HepG2 (cell line): Measurements from ENCODE around the gene P3H4. TPM values are rescaled to one million over a fixed set of nuclear protein-coding genes. Genes with fewer than 3 reads are reported as not detected.

ENCODE experiments used
- ATF6 ChIP-seq: sonication (generic); formaldehyde crosslinking; conservative IDR thresholded peaks from 2 replicates; pipeline ENCODE4 v1.4.0; 2020; ENCODE audit warnings: missing genetic modification reagents
- CBX5 ChIP-seq: sonication (generic); formaldehyde crosslinking; IDR thresholded peaks from 2 replicates; pipeline ENCODE4 v1.4.0; 2020; ENCODE audit warnings: missing genetic modification reagents, borderline replicate concordance
- CHD4 ChIP-seq: fragments of 200-600 bp; sonication (generic); IDR thresholded peaks from 2 replicates; pipeline ENCODE4 v1.7.0; 2017; ENCODE audit warnings: mild to moderate bottlenecking, low read length, borderline replicate concordance
- GLI4 ChIP-seq: sonication (generic); formaldehyde crosslinking; IDR thresholded peaks from 2 replicates; pipeline ENCODE4 v1.5.1; 2020; ENCODE audit warnings: missing genetic modification reagents, mild to moderate bottlenecking, moderate library complexity, borderline replicate concordance
- HNRNPUL1 ChIP-seq: fragments of 200-400 bp; formaldehyde crosslinking; IDR thresholded peaks from 2 replicates; pipeline ENCODE4 v1.6.1; 2017; ENCODE audit warnings: low read depth, mild to moderate bottlenecking, low read length, moderate library complexity
- IRF9 ChIP-seq: sonication (generic); formaldehyde crosslinking; IDR thresholded peaks from 2 replicates; pipeline ENCODE4 v1.8.0; 2022; ENCODE audit warnings: missing genetic modification reagents, mild to moderate bottlenecking, borderline replicate concordance
- KDM5B ChIP-seq: sonication (generic); formaldehyde crosslinking; IDR thresholded peaks from 2 replicates; pipeline ENCODE4 v1.4.0; 2020; ENCODE audit warnings: missing genetic modification reagents, mild to moderate bottlenecking, borderline replicate concordance
- NFE2L2 ChIP-seq: fragments of 150-350 bp; IDR thresholded peaks from 2 replicates; pipeline ENCODE4 v1.6.1; 2014; ENCODE audit warnings: low read length
- NR2F2 ChIP-seq: IDR thresholded peaks from 2 replicates; pipeline ENCODE4 v1.6.1; 2012; ENCODE audit warnings: low read depth, inconsistent platforms, borderline replicate concordance
- PRMT3 ChIP-seq: sonication (generic); formaldehyde crosslinking; IDR thresholded peaks from 2 replicates; pipeline ENCODE4 v1.8.1; 2022; ENCODE audit warnings: low read depth, mild to moderate bottlenecking, moderate library complexity, missing genetic modification reagents, borderline replicate concordance
- SIX4 ChIP-seq: sonication (generic); formaldehyde crosslinking; IDR thresholded peaks from 2 replicates; pipeline ENCODE4 v1.4.0; 2020; ENCODE audit warnings: missing genetic modification reagents
- SNRNP70 ChIP-seq: fragments of 200-400 bp; formaldehyde crosslinking; IDR thresholded peaks from 2 replicates; pipeline ENCODE4 v1.6.1; 2017; ENCODE audit warnings: mild to moderate bottlenecking, low read depth, low read length, moderate library complexity
- SRY ChIP-seq: sonication (generic); formaldehyde crosslinking; IDR thresholded peaks from 2 replicates; pipeline ENCODE4 v1.8.0; 2022; ENCODE audit warnings: mild to moderate bottlenecking, missing genetic modification reagents
- TBL1XR1 ChIP-seq: fragments of 150-350 bp; IDR thresholded peaks from 2 replicates; pipeline ENCODE4 v1.6.1; 2014; ENCODE audit warnings: borderline replicate concordance, low read length; ENCODE audit not compliant: partially characterized antibody
- ZBTB20 ChIP-seq: sonication (generic); formaldehyde crosslinking; IDR thresholded peaks from 2 replicates; pipeline ENCODE4 v1.8.1; 2023; ENCODE audit warnings: missing genetic modification reagents, low read depth, mild to moderate bottlenecking, borderline replicate concordance
- ZNF101 ChIP-seq: sonication (generic); formaldehyde crosslinking; IDR thresholded peaks from 2 replicates; pipeline ENCODE4 v1.4.0; 2020; ENCODE audit warnings: mild to moderate bottlenecking, low read depth, missing genetic modification reagents, borderline replicate concordance
- ZNF253 ChIP-seq: sonication (generic); formaldehyde crosslinking; IDR thresholded peaks from 2 replicates; pipeline ENCODE4 v1.8.0; 2022; ENCODE audit warnings: mild to moderate bottlenecking, missing genetic modification reagents, borderline replicate concordance
- ZNF468 ChIP-seq: sonication (generic); formaldehyde crosslinking; IDR thresholded peaks from 2 replicates; pipeline ENCODE4 v1.8.0; 2022; ENCODE audit warnings: mild to moderate bottlenecking, moderate library complexity, missing genetic modification reagents
- ZNF660 ChIP-seq: sonication (generic); formaldehyde crosslinking; IDR thresholded peaks from 2 replicates; pipeline ENCODE4 v1.5.1; 2020; ENCODE audit warnings: mild to moderate bottlenecking, low read depth, missing genetic modification reagents, borderline replicate concordance
- ZNF761 ChIP-seq: sonication (generic); formaldehyde crosslinking; conservative IDR thresholded peaks from 2 replicates; pipeline ENCODE4 v1.4.0; 2020; ENCODE audit warnings: mild to moderate bottlenecking, missing genetic modification reagents
- ZNF772 ChIP-seq: sonication (generic); formaldehyde crosslinking; IDR thresholded peaks from 2 replicates; pipeline ENCODE4 v1.5.0; 2020; ENCODE audit warnings: mild to moderate bottlenecking, missing genetic modification reagents
- ZNF773 ChIP-seq: sonication (generic); formaldehyde crosslinking; IDR thresholded peaks from 2 replicates; pipeline ENCODE4 v1.4.0; 2020; ENCODE audit warnings: missing genetic modification reagents, borderline replicate concordance
- ZNF790 ChIP-seq: sonication (generic); formaldehyde crosslinking; IDR thresholded peaks from 2 replicates; pipeline ENCODE4 v1.8.0; 2022; ENCODE audit warnings: missing genetic modification reagents, mild to moderate bottlenecking, borderline replicate concordance
- polyA plus RNA-seq, 8 experiments: library from polyadenylated mRNA; depleted of rRNA in 3 of 8; stranded (reverse) in 7 of 8; unstranded in 1 of 8; fragments of >200 nt; fragmentation: Illumina TruSeq in 4 of 8; extraction: Trizol in 4 of 8; gene quantifications; 2 replicates each; pipeline versions ENCODE4 v1.2.1 to v1.2.3, GENCODE V29; 2011 to 2016; ENCODE audit warnings: low read depth in 4 of 8, missing spikeins in 1 of 8, mixed read lengths in 1 of 8; ENCODE audit not compliant: insufficient read depth in 1 of 8
- total RNA-seq, 5 experiments: library from RNA; depleted of rRNA; stranded (reverse); fragments of >200 nt; fragmentation: Illumina TruSeq; extraction: Trizol; gene quantifications; 2 replicates each; pipeline ENCODE4 v1.2.3, GENCODE V29; 2016; ENCODE audit warnings: low read depth in 1 of 5
- TF ChIP-seq, protein P1 (sequence below): sonication (generic); formaldehyde crosslinking; IDR thresholded peaks from 2 replicates; pipeline ENCODE4 v1.4.0; 2020; ENCODE audit warnings: low read depth, mild to moderate bottlenecking, missing genetic modification reagents

Gene P3H4
- total and polyA plus RNA-seq, 2 of the 13 experiments (the other 11 are each of a cell fraction or from before 2014, with no cell fraction given) = 37.1 to 50.6 TPM

DNA sequence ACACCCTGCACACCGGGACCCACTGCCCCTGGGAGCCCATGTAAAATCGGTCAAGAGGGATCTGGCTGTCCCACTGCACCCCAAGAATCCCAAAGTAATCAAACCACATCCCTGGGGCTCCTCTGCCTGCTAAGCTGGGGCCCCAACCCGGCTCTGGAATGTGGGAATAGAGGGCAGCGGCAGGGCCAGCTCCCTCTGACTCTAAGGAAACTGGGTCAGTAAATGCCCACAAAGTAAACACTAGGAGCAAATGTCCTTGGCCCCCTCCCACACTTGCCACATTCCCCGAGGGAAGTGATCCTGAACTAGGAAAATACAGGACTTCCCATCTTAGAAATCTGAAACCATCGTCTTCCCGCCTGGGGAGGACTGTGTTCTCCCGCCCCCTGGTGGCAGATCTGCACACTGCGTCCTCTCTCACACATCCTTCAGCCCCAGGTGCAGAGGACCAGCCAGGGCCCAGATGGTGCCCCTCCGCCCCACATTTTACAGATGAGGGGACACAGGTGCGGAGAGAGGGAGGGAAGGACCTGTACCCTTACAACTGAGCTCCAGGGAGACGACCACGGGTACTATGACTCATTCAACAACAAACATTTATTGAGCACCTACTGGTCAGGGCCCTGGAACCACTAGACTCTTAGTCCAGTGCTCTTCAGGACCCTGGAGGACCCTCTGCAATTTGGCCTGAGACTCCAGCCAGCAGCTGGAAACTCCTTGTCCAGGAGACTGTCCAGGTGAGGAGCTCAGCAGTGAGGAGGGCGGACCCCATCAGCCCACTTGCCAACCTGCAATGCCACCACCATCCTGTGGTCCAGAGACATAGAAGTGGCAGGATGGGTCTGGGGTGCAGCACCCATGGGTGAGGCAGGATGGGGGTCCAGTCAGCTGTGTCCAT is 10.1 kb downstream of the P3H4 start (continued):
- TF ChIP-seq SIX4 (CRISPR knock-in tag) = peak; percentile 96
- TF ChIP-seq ZNF772 (CRISPR knock-in tag) = 0 out of 2 replicates have a peak, but pooled peaks have one; percentile 14
- no peak for TF ChIP-seq ZNF790
- TF ChIP-seq ZNF101 (CRISPR knock-in tag) = no peak
- no peak for TF ChIP-seq ZNF773 (CRISPR knock-in tag)
- TF ChIP-seq HNRNPUL1 = no peak
- TF ChIP-seq NFE2L2 = 0 out of 2 replicates have a peak, but pooled peaks have one; percentile 10
- no peak for TF ChIP-seq ZNF253
- no peak for TF ChIP-seq CHD4
- peak; percentile 75; the same call in 1 of the 2 replicates for TF ChIP-seq KDM5B (CRISPR knock-in tag)
- TF ChIP-seq TBL1XR1 = no peak
- no peak for TF ChIP-seq ZNF660
- no peak for TF ChIP-seq ZNF468
- TF ChIP-seq ATF6 (CRISPR knock-in tag) = no peak
- TF ChIP-seq IRF9 (CRISPR knock-in tag) = no peak
- peak; percentile 50; the same call in 1 of the 2 replicates for TF ChIP-seq PRMT3 (CRISPR knock-in tag)
- 0 out of 2 replicates have a peak, but pooled peaks have one; percentile 59 for TF ChIP-seq ZNF761
- peak; percentile 84; the same call in 1 of the 2 replicates for TF ChIP-seq GLI4 (CRISPR knock-in tag)
- TF ChIP-seq SRY = no peak
- TF ChIP-seq, protein P1, sequence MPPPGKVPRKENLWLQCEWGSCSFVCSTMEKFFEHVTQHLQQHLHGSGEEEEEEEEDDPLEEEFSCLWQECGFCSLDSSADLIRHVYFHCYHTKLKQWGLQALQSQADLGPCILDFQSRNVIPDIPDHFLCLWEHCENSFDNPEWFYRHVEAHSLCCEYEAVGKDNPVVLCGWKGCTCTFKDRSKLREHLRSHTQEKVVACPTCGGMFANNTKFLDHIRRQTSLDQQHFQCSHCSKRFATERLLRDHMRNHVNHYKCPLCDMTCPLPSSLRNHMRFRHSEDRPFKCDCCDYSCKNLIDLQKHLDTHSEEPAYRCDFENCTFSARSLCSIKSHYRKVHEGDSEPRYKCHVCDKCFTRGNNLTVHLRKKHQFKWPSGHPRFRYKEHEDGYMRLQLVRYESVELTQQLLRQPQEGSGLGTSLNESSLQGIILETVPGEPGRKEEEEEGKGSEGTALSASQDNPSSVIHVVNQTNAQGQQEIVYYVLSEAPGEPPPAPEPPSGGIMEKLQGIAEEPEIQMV (CRISPR knock-in tag) = no peak; the same call in 1 of the 2 replicates
- TF ChIP-seq ZBTB20 (CRISPR knock-in tag) = no peak
- TF ChIP-seq CBX5 (CRISPR knock-in tag) = peak; percentile 48; the same call in 1 of the 2 replicates
- no peak for TF ChIP-seq SNRNP70
- peak; percentile 42; the same call in 1 of the 2 replicates for TF ChIP-seq NR2F2
